IMR-90 (cell line): ENCODE results near the gene C11orf68. TPM values are rescaled to one million over a fixed set of nuclear protein-coding genes. Genes with fewer than 3 reads are reported as not detected.
A peak's percentile ranks its signal among the peaks of the same experiment; 100 is the strongest.

Experiments
- ATAC-seq: fragments of 200-7000 bp; cut with Tn5 transposase; 2 replicates; pipeline ENCODE4 v1.9.1; 2020; ENCODE audit warnings: low read depth, mild to moderate bottlenecking, moderate library complexity
- BruUV-seq: library from RNA; stranded (reverse); fragments of 400-500 nt; replicated peaks from 2 replicates; lab custom pipeline; 2021; lab: Mats Ljungman, UMichigan
- CTCF ChIA-PET: fragments of 300-600 bp; formaldehyde crosslinking; extraction: SDS; loops from one replicate; lab custom pipeline; 2021; ENCODE audit warnings: antibody characterized with exemption; lab: Yijun Ruan, JAX
- POLR2A ChIA-PET: fragments of 300-600 bp; sonication (Branson Sonifier 250); formaldehyde crosslinking; loops from one replicate; lab custom pipeline; 2022; ENCODE audit warnings: antibody characterized with exemption; ENCODE audit not compliant: unreplicated experiment; lab: Charles Lee
- DNase-seq: peaks from one replicate; pipeline ENCODE4 v3.0.0; 2013
- H2AFZ ChIP-seq: replicated peaks from 2 replicates; pipeline ENCODE3; 2013; ENCODE audit warnings: low read length, mild to moderate bottlenecking; ENCODE audit not compliant: poor library complexity
- H2AK5ac ChIP-seq: 2 replicates; pipeline ENCODE4 v1.6.1; 2013; ENCODE audit warnings: low read depth, low read length, inconsistent platforms
- H2AK9ac ChIP-seq: replicated peaks from 2 replicates; pipeline ENCODE3; 2013; ENCODE audit warnings: mild to moderate bottlenecking, low read depth, low read length, moderate library complexity; ENCODE audit not compliant: poor library complexity
- H2BK120ac ChIP-seq: 2 replicates; pipeline ENCODE4 v1.6.1; 2013; ENCODE audit warnings: low read depth, low read length, inconsistent platforms
- H2BK15ac ChIP-seq: 3 replicates; pipeline ENCODE4 v1.6.1; 2013; ENCODE audit warnings: low read depth, low read length, inconsistent platforms
- H2BK20ac ChIP-seq: 2 replicates; pipeline ENCODE4 v1.6.1; 2013; ENCODE audit warnings: low read depth, mild to moderate bottlenecking, inconsistent platforms, low read length, moderate library complexity
- H2BK5ac ChIP-seq: 2 replicates; pipeline ENCODE4 v1.6.1; 2013; ENCODE audit warnings: mild to moderate bottlenecking, low read depth, low read length, inconsistent platforms; ENCODE audit not compliant: poor library complexity, severe bottlenecking
- H3K14ac ChIP-seq: replicated peaks from 2 replicates; pipeline ENCODE4 v1.6.1; 2013; ENCODE audit warnings: low read depth, low read length, inconsistent platforms
- H3K18ac ChIP-seq: 2 replicates; pipeline ENCODE4 v1.6.1; 2013; ENCODE audit warnings: low read depth, low read length, control low read depth
- H3K23ac ChIP-seq: 2 replicates; pipeline ENCODE4 v1.6.1; 2013; ENCODE audit warnings: low read depth, low read length, inconsistent platforms
- H3K27ac ChIP-seq: 2 replicates; pipeline ENCODE4 v1.5.1; 2013; ENCODE audit warnings: mild to moderate bottlenecking, control low read depth, low read length; ENCODE audit not compliant: insufficient read depth
- H3K27me3 ChIP-seq: 2 replicates; pipeline ENCODE4 v1.6.1; 2013; ENCODE audit warnings: low read length; ENCODE audit not compliant: control insufficient read depth, insufficient read depth
- H3K36me3 ChIP-seq: 2 replicates; pipeline ENCODE4 v1.6.1; 2013; ENCODE audit warnings: low read length, mixed read lengths; ENCODE audit not compliant: control insufficient read depth, insufficient read depth
- H3K4ac ChIP-seq: 2 replicates; pipeline ENCODE4 v1.6.1; 2013; ENCODE audit warnings: low read depth, low read length, inconsistent platforms
- H3K4me1 ChIP-seq: 2 replicates; pipeline ENCODE4 v1.6.1; 2013; ENCODE audit warnings: low read length, mixed read lengths; ENCODE audit not compliant: control insufficient read depth, insufficient read depth
- H3K4me2 ChIP-seq: 2 replicates; pipeline ENCODE4 v1.6.1; 2013; ENCODE audit warnings: low read depth, mild to moderate bottlenecking, control low read depth, low read length, moderate library complexity
- H3K4me3 ChIP-seq: 2 replicates; pipeline ENCODE4 v1.5.1; 2013; ENCODE audit warnings: low read depth, mild to moderate bottlenecking, control low read depth, low read length, moderate library complexity; ENCODE audit not compliant: insufficient read depth
- H3K56ac ChIP-seq: 2 replicates; pipeline ENCODE4 v1.6.1; 2013; ENCODE audit warnings: low read length, inconsistent platforms; ENCODE audit not compliant: insufficient read depth; ENCODE audit errors: extremely low read depth
- H3K79me1 ChIP-seq, 2 experiments: 2 replicates each; pipeline ENCODE4 v1.6.1; 2013; ENCODE audit warnings: low read length in 2 of 2, inconsistent platforms in 1 of 2, low read depth in 1 of 2
- H3K9ac ChIP-seq: 2 replicates; pipeline ENCODE4 v1.6.1; 2013; ENCODE audit warnings: low read depth, low read length, control low read depth
- H3K9me1 ChIP-seq: 2 replicates; pipeline ENCODE4 v1.6.1; 2013; ENCODE audit warnings: low read length, inconsistent platforms; ENCODE audit not compliant: insufficient read depth
- H3K9me3 ChIP-seq: 2 replicates; pipeline ENCODE4 v1.6.1; 2013; ENCODE audit warnings: low read length; ENCODE audit not compliant: control insufficient read depth, insufficient read depth
- H4K20me1 ChIP-seq: 2 replicates; pipeline ENCODE4 v1.6.1; 2013; ENCODE audit warnings: low read length, inconsistent platforms; ENCODE audit not compliant: insufficient read depth
- H4K5ac ChIP-seq: 2 replicates; pipeline ENCODE4 v1.6.1; 2013; ENCODE audit warnings: mild to moderate bottlenecking, low read depth, low read length, control low read depth
- H4K8ac ChIP-seq, 2 experiments: 2 replicates each; pipeline ENCODE4 v1.6.1; 2013; ENCODE audit warnings: low read depth in 2 of 2, low read length in 2 of 2, control low read depth in 1 of 2, inconsistent platforms in 1 of 2
- H4K91ac ChIP-seq: 2 replicates; pipeline ENCODE4 v1.6.1; 2013; ENCODE audit warnings: low read depth, low read length, inconsistent platforms; ENCODE audit not compliant: insufficient read depth
- CHD1 ChIP-seq: IDR thresholded peaks from 2 replicates; pipeline ENCODE4 v1.6.1; 2012; ENCODE audit warnings: low read depth, low read length, improper control_type of control experiment
- RAD21 ChIP-seq: IDR thresholded peaks from 2 replicates; pipeline ENCODE4 v1.6.1; 2012; ENCODE audit warnings: low read length, improper control_type of control experiment
- USF2 ChIP-seq: fragments of 150-350 bp; IDR thresholded peaks from 2 replicates; pipeline ENCODE4 v1.6.1; 2017; ENCODE audit warnings: mild to moderate bottlenecking, antibody characterized with exemption, low read length, low read depth
- WGBS, 2 experiments: methylation state at CpG; one replicate each; pipeline versions ENCODE4 v1.1.5 to v1.1.7; 2013; ENCODE audit warnings: missing lambda C conversion rate in 2 of 2; ENCODE audit not compliant: insufficient read length in 1 of 2; ENCODE audit errors: extremely low coverage in 2 of 2; 5-methylcytosine and 5-hydroxymethylcytosine counted together
- dilution Hi-C: fragments of 300-500 bp; cut with HindIII; formaldehyde crosslinking; loops from one replicate; pipeline ENCODE4 v1.14.3; 2018; ENCODE audit warnings: low sequenced_read_pairs; ENCODE audit not compliant: unreplicated experiment
- in situ Hi-C: fragments of 300-500 bp; cut with MboI; formaldehyde crosslinking; loops from 3 replicates; pipeline ENCODE4 v1.14.3; 2019; ENCODE audit warnings: low sequenced_read_pairs, inconsistent platforms, mixed read lengths
- intact Hi-C: fragments of 100-400 bp; cut with micrococcal nuclease; formaldehyde crosslinking; loops from 2 replicates; pipeline ENCODE4 v1.10.0; 2022
- polyA plus RNA-seq, 3 experiments: library from polyadenylated mRNA; depleted of rRNA; stranded (reverse); fragments of >200 nt; gene quantifications; 2 replicates each; pipeline ENCODE4 v1.2.3, GENCODE V29; 2012; ENCODE audit warnings: low replicate concordance in 1 of 3
- total RNA-seq: library from RNA; depleted of rRNA; stranded (reverse); fragments of >200 nt; gene quantifications from 2 replicates; pipeline ENCODE4 v1.2.3, GENCODE V29; 2012

The C11orf68 gene
- total and polyA plus RNA-seq, 2 of the 4 experiments (the other 2 are of a cell fraction) = 20.3 to 104 TPM

- no peak overlapping the region for H4K8ac ChIP-seq
- H2BK120ac ChIP-seq = no peak overlapping the region
- H3K4ac ChIP-seq = no peak overlapping the region
- dilution Hi-C loops = no loop called here
- H2AFZ ChIP-seq = no peak overlapping the region
- H3K79me1 ChIP-seq = no peaks in the 10 kb centered on the region
- intact Hi-C loops = no loop called here
- H3K4me2 ChIP-seq = no peak overlapping the region
- H3K4me1 ChIP-seq = peaks cover 4% of the 10 kb centered on the region; the same call in 1 of the 2 replicates
- no peak overlapping the region for H2BK20ac ChIP-seq
- H3K27me3 ChIP-seq = no peaks in the 10 kb centered on the region
- DNase-seq = peak; percentile 63
- CTCF ChIA-PET = no interaction called here
- no peak overlapping the region for H3K14ac ChIP-seq
- POLR2A ChIA-PET = interaction anchor here (0.6 kb wide), 1 partner anchor 33 kb away, joined by 3 read pairs; no protein-coding TSS in a partner anchor
- H3K4me3 ChIP-seq = no peak overlapping the region
- no peak overlapping the region for H2BK5ac ChIP-seq
- no peak overlapping the region for H3K56ac ChIP-seq
- H3K9me3 ChIP-seq = no peaks in the 10 kb centered on the region
- no peaks in the 10 kb centered on the region for H3K9me1 ChIP-seq
- H2BK15ac ChIP-seq = no peak overlapping the region
- no TSS peak for BruUV-seq
- TF ChIP-seq USF2 (no peak), RAD21 (no peak), CHD1 (no peak)
- no peak overlapping the region; the same call in 1 of the 2 replicates for H4K5ac ChIP-seq
- H4K20me1 ChIP-seq = no peaks in the 10 kb centered on the region
- H4K91ac ChIP-seq = no peak overlapping the region
- no peak overlapping the region for H2AK5ac ChIP-seq
- ATAC-seq = peak; percentile 61
- no peak overlapping the region for H2AK9ac ChIP-seq
- no CpG with 5 or more reads among the region's 4 CpGs for WGBS, 2 experiments
- in situ Hi-C loops = no loop called here
- H3K36me3 ChIP-seq = no peaks in the 10 kb centered on the region
- H3K9ac ChIP-seq = no peak overlapping the region
- H3K18ac ChIP-seq = no peak overlapping the region
- H3K27ac ChIP-seq = no peak overlapping the region
- H3K23ac ChIP-seq = no peak overlapping the region
Measured at GRCh38 chr11:65934014-65934413, 15.2 kb upstream of the C11orf68 start.
